WTC11 (cell line): ENCODE data around the gene CAD.

ENCODE experiments used
- CREB1 ChIP-seq: sonication (generic); formaldehyde crosslinking; IDR thresholded peaks from 2 replicates; pipeline ENCODE4 v1.8.0; 2023; ENCODE audit warnings: mild to moderate bottlenecking, missing genetic modification reagents
- NR3C1 ChIP-seq: sonication (generic); formaldehyde crosslinking; conservative IDR thresholded peaks from 2 replicates; pipeline ENCODE4 v1.8.1; 2023; ENCODE audit warnings: low read depth, mild to moderate bottlenecking, missing genetic modification reagents
- ZBTB21 ChIP-seq: sonication (generic); formaldehyde crosslinking; IDR thresholded peaks from 2 replicates; pipeline ENCODE4 v1.8.1; 2023; ENCODE audit warnings: mild to moderate bottlenecking, missing genetic modification reagents, borderline replicate concordance
- TF ChIP-seq, protein P1 (sequence below): fragments of 200-600 bp; IDR thresholded peaks from 2 replicates; pipeline ENCODE4 v1.8.0; 2022; ENCODE audit warnings: antibody characterized with exemption

DNA sequence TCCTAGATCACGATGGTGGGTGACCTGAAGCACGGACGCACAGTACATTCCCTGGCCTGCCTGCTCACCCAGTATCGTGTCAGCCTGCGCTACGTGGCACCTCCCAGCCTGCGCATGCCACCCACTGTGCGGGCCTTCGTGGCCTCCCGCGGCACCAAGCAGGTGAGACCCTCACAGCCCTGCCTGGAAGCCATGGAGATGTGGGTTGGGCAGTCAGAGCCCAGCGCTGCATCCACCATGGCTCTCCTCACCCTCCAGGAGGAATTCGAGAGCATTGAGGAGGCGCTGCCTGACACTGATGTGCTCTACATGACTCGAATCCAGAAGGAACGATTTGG lies 25.4 kb downstream of the CAD start:
- no peak for TF ChIP-seq NR3C1
- TF ChIP-seq CREB1 (CRISPR knock-in tag): no peak
- TF ChIP-seq ZBTB21 (CRISPR knock-in tag): no peak
- TF ChIP-seq, protein P1, sequence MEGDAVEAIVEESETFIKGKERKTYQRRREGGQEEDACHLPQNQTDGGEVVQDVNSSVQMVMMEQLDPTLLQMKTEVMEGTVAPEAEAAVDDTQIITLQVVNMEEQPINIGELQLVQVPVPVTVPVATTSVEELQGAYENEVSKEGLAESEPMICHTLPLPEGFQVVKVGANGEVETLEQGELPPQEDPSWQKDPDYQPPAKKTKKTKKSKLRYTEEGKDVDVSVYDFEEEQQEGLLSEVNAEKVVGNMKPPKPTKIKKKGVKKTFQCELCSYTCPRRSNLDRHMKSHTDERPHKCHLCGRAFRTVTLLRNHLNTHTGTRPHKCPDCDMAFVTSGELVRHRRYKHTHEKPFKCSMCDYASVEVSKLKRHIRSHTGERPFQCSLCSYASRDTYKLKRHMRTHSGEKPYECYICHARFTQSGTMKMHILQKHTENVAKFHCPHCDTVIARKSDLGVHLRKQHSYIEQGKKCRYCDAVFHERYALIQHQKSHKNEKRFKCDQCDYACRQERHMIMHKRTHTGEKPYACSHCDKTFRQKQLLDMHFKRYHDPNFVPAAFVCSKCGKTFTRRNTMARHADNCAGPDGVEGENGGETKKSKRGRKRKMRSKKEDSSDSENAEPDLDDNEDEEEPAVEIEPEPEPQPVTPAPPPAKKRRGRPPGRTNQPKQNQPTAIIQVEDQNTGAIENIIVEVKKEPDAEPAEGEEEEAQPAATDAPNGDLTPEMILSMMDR: no peak
